ENCODE data around the gene IL1RL1.

DNA sequence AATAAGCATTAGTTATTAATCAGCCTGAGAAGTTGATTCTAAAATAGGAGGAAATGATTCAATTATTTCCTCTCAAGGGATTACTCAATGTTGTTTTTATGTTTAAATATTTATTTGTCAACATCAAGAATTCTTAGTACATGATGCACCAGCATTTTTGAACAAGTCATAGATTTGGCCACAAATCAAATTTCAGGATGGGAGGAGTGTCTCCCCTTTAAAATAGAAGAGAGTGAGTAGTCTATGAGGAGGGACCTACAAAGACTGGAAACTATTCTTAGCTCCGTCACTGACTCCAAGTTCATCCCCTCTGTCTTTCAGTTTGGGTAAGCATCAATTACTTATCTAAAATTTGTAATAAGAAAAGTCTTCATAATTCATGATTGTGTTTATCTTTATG lies 25.6 kb downstream of the IL1RL1 start:
- TF ChIP-seq EZH2 (IDR thresholded peaks at IDR 0.05) (no peak), POLR2AphosphoS5 (IDR thresholded peaks at IDR 0.05; ENCODE audit: borderline replicate concordance, low read depth, low read length) (no peak)
